Sigmoid colon (tissue), 4 donors: ENCODE results near the gene SMAGP.

ENCODE experiments used
- CTCF ChIP-seq, 4 experiments: fragments of 450-650 bp in 3 of 4; fragments of 200-600 bp in 1 of 4; IDR thresholded peaks; one replicate each; pipeline ENCODE4 v1.5.1; 2016 to 2019; ENCODE audit warnings: antibody characterized with exemption in 4 of 4, mild to moderate bottlenecking in 3 of 4, moderate library complexity in 2 of 4
- EP300 ChIP-seq, 4 donors: sonication (generic); formaldehyde crosslinking; IDR thresholded peaks; one replicate each; pipeline ENCODE4 v1.6.1; 2017; ENCODE audit warnings: antibody characterized with exemption in 4 of 4
- POLR2A ChIP-seq, 2 donors: fragments of 450-650 bp; IDR thresholded peaks; one replicate each; pipeline ENCODE4 v1.6.1; 2016; ENCODE audit warnings: antibody characterized with exemption in 2 of 2, mild to moderate bottlenecking in 2 of 2, moderate library complexity in 2 of 2
- POLR2AphosphoS5 ChIP-seq, 4 donors: sonication (generic); formaldehyde crosslinking; IDR thresholded peaks; one replicate each; pipeline ENCODE4 v1.6.1; 2017; ENCODE audit warnings: antibody characterized with exemption in 4 of 4

GRCh38 chr12:51245476-51246253, 24.6 kb downstream of the SMAGP start:
- no peak for TF ChIP-seq CTCF (IDR thresholded peaks at IDR 0.05)
- no peak for TF ChIP-seq POLR2A (IDR thresholded peaks at IDR 0.05)
- no peak for TF ChIP-seq EP300 (IDR thresholded peaks at IDR 0.05)
- no peak for TF ChIP-seq POLR2AphosphoS5 (IDR thresholded peaks at IDR 0.05)
